Measurements from ENCODE around the gene SH2B2. TPM values are rescaled to one million over a fixed set of nuclear protein-coding genes. Genes with fewer than 3 reads are reported as not detected.
A peak's percentile ranks its signal among the peaks of the same experiment; 100 is the strongest.

SH2B2 gene
- total RNA-seq, 1 donor from 2014 or later, result 11.6 TPM

DNA sequence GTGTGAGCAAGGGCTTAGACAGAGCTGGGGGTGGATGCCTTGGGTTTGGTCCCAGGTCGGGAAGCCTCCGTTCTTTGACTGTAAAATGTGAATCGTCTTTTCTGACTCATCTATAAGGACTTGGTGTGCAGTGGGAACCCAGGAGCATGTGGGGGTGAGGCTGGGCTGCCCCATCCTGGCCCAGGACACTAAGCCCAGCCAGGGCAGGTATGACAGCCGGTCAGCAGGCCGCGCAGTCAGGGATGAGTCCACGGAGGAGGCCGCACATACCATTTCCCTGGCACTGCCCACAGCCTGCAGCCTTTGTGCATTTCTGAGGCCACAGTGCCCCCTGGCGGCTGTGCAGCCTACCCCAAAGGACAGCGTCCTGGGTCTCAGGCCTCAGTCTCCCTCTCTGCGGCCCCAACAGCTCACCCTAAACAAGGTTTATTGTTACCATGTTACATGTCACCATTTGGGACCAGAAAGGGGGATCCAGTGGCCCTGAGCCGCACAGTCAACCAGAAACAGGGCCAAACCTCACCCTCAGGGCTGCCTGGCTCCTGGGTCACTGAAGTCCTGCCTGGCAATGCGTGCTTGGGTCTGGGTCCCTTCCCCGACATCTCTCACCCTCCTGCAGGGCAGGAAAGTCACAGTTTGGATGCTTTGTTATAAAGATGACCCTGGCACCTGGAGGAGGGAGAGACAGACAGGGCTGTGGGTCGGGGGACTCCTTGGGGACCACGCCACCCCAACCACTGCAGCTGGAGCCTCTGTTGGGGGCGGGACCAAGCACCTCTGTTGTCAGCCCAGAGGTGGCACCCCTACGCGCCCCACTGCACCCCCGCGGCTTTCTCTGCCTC is 14.4 kb upstream of the SH2B2 start:
- Mint-ChIP-seq H3K27ac (ENCODE audit: unreplicated experiment) (no peak overlapping the region), H3K36me3 (ENCODE audit: unreplicated experiment) (no peaks in the 10 kb centered on the region), H3K9me3 (ENCODE audit: unreplicated experiment) (peaks cover 4% of the 10 kb centered on the region)

DNA sequence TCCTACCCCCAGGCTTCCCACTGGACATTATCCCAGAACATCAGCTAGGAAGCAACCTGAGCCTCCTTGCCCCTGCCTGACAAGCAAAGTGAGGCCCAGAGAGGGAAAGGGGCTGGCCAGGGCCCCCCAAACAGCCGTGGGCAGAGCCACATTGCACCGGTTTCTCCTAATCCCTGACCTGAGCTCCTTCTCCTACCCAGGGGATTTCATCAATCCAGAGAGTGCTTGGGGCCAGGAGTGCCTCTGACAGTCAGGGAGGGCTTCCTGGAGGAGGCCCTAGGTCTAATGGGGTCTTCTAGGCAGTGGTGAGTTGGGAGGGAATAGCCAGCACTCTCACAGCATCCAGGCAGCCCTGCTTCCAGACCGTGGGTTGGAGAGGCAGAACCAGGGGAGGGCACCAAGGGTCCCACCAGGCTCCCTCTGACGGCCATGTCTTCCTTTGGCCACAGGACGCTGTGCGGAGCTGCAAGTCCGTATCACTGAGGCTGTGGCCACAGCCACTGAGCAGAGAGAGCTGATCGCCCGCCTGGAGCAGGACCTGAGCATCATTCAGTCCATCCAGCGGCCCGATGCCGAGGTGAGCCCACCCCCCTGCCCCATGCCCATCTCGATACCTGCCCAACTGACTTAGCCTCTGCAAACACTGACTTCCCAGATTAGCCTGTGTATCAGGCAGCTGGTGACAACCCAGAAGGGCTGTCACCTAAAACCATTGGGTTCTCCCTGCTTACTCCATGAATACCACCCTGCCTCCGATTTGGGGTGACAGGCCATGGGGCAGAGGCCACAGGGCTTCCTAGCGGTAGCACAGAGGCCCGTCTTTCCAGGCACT is 13.5 kb upstream of the SH2B2 start:
- no peaks in the 10 kb centered on the region for H3K36me3 Mint-ChIP-seq (ENCODE audit: unreplicated experiment)
- no peak overlapping the region for H3K27ac Mint-ChIP-seq (ENCODE audit: unreplicated experiment)
- peaks cover 11% of the 10 kb centered on the region for H3K27me3 Mint-ChIP-seq (ENCODE audit: unreplicated experiment)
- peaks cover 3% of the 10 kb centered on the region for H3K4me1 Mint-ChIP-seq (ENCODE audit: low read depth, unreplicated experiment)
- peaks cover 3% of the 10 kb centered on the region for H3K9me3 Mint-ChIP-seq (ENCODE audit: unreplicated experiment)
- no peak for DNase-seq
- TF ChIP-seq, protein P1, sequence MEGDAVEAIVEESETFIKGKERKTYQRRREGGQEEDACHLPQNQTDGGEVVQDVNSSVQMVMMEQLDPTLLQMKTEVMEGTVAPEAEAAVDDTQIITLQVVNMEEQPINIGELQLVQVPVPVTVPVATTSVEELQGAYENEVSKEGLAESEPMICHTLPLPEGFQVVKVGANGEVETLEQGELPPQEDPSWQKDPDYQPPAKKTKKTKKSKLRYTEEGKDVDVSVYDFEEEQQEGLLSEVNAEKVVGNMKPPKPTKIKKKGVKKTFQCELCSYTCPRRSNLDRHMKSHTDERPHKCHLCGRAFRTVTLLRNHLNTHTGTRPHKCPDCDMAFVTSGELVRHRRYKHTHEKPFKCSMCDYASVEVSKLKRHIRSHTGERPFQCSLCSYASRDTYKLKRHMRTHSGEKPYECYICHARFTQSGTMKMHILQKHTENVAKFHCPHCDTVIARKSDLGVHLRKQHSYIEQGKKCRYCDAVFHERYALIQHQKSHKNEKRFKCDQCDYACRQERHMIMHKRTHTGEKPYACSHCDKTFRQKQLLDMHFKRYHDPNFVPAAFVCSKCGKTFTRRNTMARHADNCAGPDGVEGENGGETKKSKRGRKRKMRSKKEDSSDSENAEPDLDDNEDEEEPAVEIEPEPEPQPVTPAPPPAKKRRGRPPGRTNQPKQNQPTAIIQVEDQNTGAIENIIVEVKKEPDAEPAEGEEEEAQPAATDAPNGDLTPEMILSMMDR (IDR thresholded peaks at IDR 0.05; ENCODE audit: partially characterized antibody, unreplicated experiment), result no peak
- no peak overlapping the region for H3K4me3 Mint-ChIP-seq (ENCODE audit: unreplicated experiment)

More for the DNA sequence above, 14.4 kb upstream of the SH2B2 start:
- Mint-ChIP-seq H3K27me3 (ENCODE audit: unreplicated experiment) (peaks cover 11% of the 10 kb centered on the region), H3K4me3 (ENCODE audit: unreplicated experiment) (no peak overlapping the region), H3K4me1 (ENCODE audit: low read depth, unreplicated experiment) (peaks cover 3% of the 10 kb centered on the region)
- TF ChIP-seq, protein P1 (IDR thresholded peaks at IDR 0.05; ENCODE audit: partially characterized antibody, unreplicated experiment), result peak; percentile 94
- peak; percentile 90 for DNase-seq

DNA sequence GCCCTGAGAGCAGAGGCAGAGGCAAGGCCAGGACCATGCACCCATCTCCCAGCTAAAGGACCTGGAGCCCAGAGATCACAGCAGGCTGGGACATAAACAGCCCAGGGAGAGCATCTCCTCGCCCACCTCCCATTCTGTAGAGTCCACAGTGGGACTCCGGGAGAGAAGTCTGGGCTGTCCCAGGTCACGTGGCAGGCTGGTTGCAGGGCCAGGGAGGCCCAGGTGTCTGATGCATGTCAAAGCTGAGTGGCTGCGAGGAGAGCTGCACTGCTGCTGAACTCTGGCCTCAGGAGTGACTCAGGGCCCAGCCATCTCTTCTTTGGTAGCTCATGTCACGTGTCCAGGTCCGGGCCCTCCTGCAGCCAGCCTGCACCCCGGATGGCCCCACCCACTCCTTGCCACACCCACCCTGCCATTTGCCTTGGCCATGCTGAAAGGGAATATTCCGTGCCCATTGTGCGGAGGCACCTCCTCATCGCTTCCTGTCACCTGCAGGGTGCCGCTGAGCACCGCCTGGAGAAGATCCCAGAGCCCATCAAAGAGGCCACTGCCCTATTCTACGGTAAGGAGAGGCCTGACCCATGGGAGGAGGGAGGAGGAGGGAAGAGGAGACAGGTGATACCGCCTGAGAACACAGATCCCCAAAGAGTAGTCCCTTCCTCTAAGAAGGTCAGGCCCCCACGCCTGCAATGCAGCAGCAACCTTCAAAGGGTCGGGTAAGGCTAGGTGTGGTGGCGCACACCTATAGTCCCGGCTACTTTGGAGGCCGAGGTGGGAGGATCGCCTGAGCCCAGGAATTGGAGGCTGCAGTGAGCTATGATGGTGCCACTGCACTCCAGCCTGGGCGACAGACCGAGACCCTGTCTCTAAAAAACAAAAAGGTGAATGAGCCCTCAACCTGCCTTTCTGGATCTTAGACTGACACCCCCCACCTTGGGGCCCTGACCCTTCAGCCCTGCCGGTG is 12.6 kb upstream of the SH2B2 start:
- Mint-ChIP-seq H3K4me3 (ENCODE audit: unreplicated experiment) (no peak overlapping the region), H3K36me3 (ENCODE audit: unreplicated experiment) (no peaks in the 10 kb centered on the region)

DNA sequence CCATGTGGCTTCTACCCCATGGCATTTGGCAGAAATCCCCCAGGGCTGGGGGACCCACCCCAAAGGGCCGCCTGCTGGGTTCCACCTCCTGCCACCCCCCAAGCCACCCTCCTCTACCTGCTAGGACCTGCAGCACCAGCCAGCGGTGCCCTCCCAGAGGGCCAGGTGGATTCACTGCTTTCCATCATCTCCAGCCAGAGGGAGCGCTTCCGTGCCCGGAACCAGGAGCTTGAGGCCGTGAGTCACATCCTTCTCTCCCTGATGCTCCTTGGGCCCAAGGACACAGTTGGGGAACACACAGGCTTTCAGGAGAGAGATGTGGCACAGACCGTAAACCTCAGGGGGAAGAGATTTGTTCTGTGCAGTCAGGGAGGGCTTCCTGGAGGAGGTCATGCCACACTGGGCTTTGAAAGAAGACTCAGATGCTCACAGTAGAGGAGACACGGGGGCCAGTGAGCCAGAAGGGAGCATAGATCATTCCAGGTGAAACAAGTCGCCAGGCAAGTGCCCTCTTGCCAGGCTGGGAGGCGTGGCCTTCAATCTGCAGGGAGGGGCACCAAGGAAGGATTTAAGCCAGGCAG is 11.5 kb upstream of the SH2B2 start:
- DNase-seq, result no peak
- peaks cover 3% of the 10 kb centered on the region for H3K4me1 Mint-ChIP-seq (ENCODE audit: low read depth, unreplicated experiment)
- H3K9me3 Mint-ChIP-seq (ENCODE audit: unreplicated experiment), result no peaks in the 10 kb centered on the region
- H3K4me3 Mint-ChIP-seq (ENCODE audit: unreplicated experiment), result no peak overlapping the region
- no peaks in the 10 kb centered on the region for H3K36me3 Mint-ChIP-seq (ENCODE audit: unreplicated experiment)
- TF ChIP-seq, protein P1 (IDR thresholded peaks at IDR 0.05; ENCODE audit: partially characterized antibody, unreplicated experiment), result no peak
- peaks cover 9% of the 10 kb centered on the region for H3K27me3 Mint-ChIP-seq (ENCODE audit: unreplicated experiment)
- no peak overlapping the region for H3K27ac Mint-ChIP-seq (ENCODE audit: unreplicated experiment)

More for the DNA sequence above, 12.6 kb upstream of the SH2B2 start:
- Mint-ChIP-seq H3K27ac (ENCODE audit: unreplicated experiment) (no peak overlapping the region), H3K27me3 (ENCODE audit: unreplicated experiment) (peaks cover 7% of the 10 kb centered on the region), H3K4me1 (ENCODE audit: low read depth, unreplicated experiment) (peaks cover 3% of the 10 kb centered on the region), H3K9me3 (ENCODE audit: unreplicated experiment) (peaks cover 3% of the 10 kb centered on the region)
- TF ChIP-seq, protein P1 (IDR thresholded peaks at IDR 0.05; ENCODE audit: partially characterized antibody, unreplicated experiment), result no peak
- DNase-seq, result no peak
